ENCODE data around the gene G3BP1.

DNA sequence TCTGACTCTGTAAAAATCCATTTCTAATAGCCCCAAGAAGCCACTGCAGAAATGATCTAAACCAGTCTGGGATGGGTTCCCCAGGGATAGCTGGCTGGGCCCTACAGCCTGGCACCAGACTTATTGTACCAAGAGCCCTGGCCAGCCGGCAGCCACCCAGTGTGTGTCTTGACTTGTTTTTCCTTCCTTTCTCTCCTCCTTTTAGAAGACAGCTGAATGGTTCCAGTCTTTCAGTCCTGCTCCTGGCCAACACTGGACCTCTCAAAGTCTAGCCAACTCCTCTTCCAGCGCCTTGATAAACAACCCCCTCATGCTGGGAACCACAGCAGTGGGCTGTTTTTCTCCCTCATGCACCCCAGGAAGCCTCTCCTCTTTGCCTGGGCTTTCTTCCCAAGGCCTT lies 47.4 kb upstream of the G3BP1 start:
- TF ChIP-seq, protein P1, sequence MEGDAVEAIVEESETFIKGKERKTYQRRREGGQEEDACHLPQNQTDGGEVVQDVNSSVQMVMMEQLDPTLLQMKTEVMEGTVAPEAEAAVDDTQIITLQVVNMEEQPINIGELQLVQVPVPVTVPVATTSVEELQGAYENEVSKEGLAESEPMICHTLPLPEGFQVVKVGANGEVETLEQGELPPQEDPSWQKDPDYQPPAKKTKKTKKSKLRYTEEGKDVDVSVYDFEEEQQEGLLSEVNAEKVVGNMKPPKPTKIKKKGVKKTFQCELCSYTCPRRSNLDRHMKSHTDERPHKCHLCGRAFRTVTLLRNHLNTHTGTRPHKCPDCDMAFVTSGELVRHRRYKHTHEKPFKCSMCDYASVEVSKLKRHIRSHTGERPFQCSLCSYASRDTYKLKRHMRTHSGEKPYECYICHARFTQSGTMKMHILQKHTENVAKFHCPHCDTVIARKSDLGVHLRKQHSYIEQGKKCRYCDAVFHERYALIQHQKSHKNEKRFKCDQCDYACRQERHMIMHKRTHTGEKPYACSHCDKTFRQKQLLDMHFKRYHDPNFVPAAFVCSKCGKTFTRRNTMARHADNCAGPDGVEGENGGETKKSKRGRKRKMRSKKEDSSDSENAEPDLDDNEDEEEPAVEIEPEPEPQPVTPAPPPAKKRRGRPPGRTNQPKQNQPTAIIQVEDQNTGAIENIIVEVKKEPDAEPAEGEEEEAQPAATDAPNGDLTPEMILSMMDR (conservative IDR thresholded peaks at IDR 0.05 in 1 of 2, IDR thresholded peaks at IDR 0.05 in 1 of 2; ENCODE audit: low read depth in 1 of 2, low read length in 2 of 2): no peak
- TF ChIP-seq EZH2 (IDR thresholded peaks at IDR 0.05; ENCODE audit: low read length, missing control alignments): no peak
